NCI-H146 treated with DMSO at 0.1 percent for 48 hours (cell line): ENCODE data around the gene TBC1D1.
A peak's percentile ranks its signal among the peaks of the same experiment; 100 is the strongest.

Source experiments
- DNase-seq: peaks from one replicate; lab custom pipeline; 2025; ENCODE audit not compliant: unreplicated experiment; lab: John Stamatoyannopoulos, UW

The TBC1D1 gene

GRCh38 chr4:38095691-38096090, 204.8 kb downstream of the TBC1D1 start:
- DNase-seq: no peak

- DNase-seq: no peak
These were observed 206.9 kb downstream of the TBC1D1 start for GRCh38 chr4:38097818-38098217.

- no peak for DNase-seq
These were observed 208.2 kb downstream of the TBC1D1 start for GRCh38 chr4:38099020-38099600.

GRCh38 chr4:38099908-38100407, 209.1 kb downstream of the TBC1D1 start:
- no peak for DNase-seq

- DNase-seq: no peak
These were observed 209.8 kb downstream of the TBC1D1 start for GRCh38 chr4:38100474-38101255.

- DNase-seq: no peak
These were observed 210.7 kb downstream of the TBC1D1 start for GRCh38 chr4:38101563-38101962.

- DNase-seq: no peak
These were observed 212.2 kb downstream of the TBC1D1 start for GRCh38 chr4:38102957-38103588.

- peak; percentile 49 for DNase-seq
These were observed 214.8 kb downstream of the TBC1D1 start for GRCh38 chr4:38105475-38106220.

GRCh38 chr4:38106311-38106710, 215.4 kb downstream of the TBC1D1 start:
- DNase-seq: no peak

- no peak for DNase-seq
These were observed 216.1 kb downstream of the TBC1D1 start for GRCh38 chr4:38106886-38107514.

- DNase-seq: no peak
These were observed 216.9 kb downstream of the TBC1D1 start for GRCh38 chr4:38107818-38108217.

- no peak for DNase-seq
These were observed 218.5 kb downstream of the TBC1D1 start for GRCh38 chr4:38109370-38109769.

GRCh38 chr4:38109896-38110295, 219.0 kb downstream of the TBC1D1 start:
- DNase-seq: peak; percentile 66

- DNase-seq: no peak
These were observed 220.1 kb downstream of the TBC1D1 start for GRCh38 chr4:38111024-38111423.

GRCh38 chr4:38111717-38112116, 220.8 kb downstream of the TBC1D1 start:
- DNase-seq: no peak

- DNase-seq: no peak
These were observed 222.2 kb downstream of the TBC1D1 start for GRCh38 chr4:38113132-38113531.

- DNase-seq: no peak
These were observed 222.7 kb downstream of the TBC1D1 start for GRCh38 chr4:38113551-38113950.

GRCh38 chr4:38114386-38115150, 223.7 kb downstream of the TBC1D1 start:
- DNase-seq: no peak

GRCh38 chr4:38115601-38116000, 224.7 kb downstream of the TBC1D1 start:
- DNase-seq: no peak

- no peak for DNase-seq
These were observed 226.7 kb downstream of the TBC1D1 start for GRCh38 chr4:38117591-38117990.
